CD4-positive, alpha-beta T cell treated with Interleukin-4 for 1 hour (primary cell): Measurements from ENCODE around the gene MYO1E.

Experiments used
- DNase-seq, 2 donors: peaks; one replicate each; pipeline ENCODE4 v3.0.0-alpha.2; 2020 to 2022

Gene MYO1E

GRCh38 chr15:59385171-59385570 is 12.5 kb upstream of the MYO1E start:
- DNase-seq = no peak

- peak in 1 of 2 donors; percentile 30 for DNase-seq
These were observed 11.8 kb upstream of the MYO1E start for GRCh38 chr15:59384507-59384906.

- no peak for DNase-seq
These were observed 8.4 kb upstream of the MYO1E start for GRCh38 chr15:59380902-59381610.

GRCh38 chr15:59379531-59379930 is 6.9 kb upstream of the MYO1E start:
- DNase-seq = no peak

- no peak for DNase-seq
These were observed 6.2 kb upstream of the MYO1E start for GRCh38 chr15:59378855-59379254.

GRCh38 chr15:59377924-59378323 is 5.3 kb upstream of the MYO1E start:
- DNase-seq = no peak

GRCh38 chr15:59376733-59377132 is 4.1 kb upstream of the MYO1E start:
- no peak for DNase-seq

GRCh38 chr15:59373215-59373614 is 544 bp upstream of the MYO1E start:
- no peak for DNase-seq

- no peak for DNase-seq
These were observed 966 bp downstream of the MYO1E start for GRCh38 chr15:59371458-59372351.

GRCh38 chr15:59369597-59369996 is 3.1 kb downstream of the MYO1E start:
- no peak for DNase-seq

- no peak for DNase-seq
These were observed 5.6 kb downstream of the MYO1E start for GRCh38 chr15:59367022-59367451.

GRCh38 chr15:59366333-59367021 is 6.2 kb downstream of the MYO1E start:
- DNase-seq = no peak

GRCh38 chr15:59364248-59364647 is 8.4 kb downstream of the MYO1E start:
- DNase-seq = no peak

GRCh38 chr15:59362331-59362730 is 10.3 kb downstream of the MYO1E start:
- DNase-seq = no peak

- no peak for DNase-seq
These were observed 11.8 kb downstream of the MYO1E start for GRCh38 chr15:59360896-59361295.

- no peak for DNase-seq
These were observed 12.4 kb downstream of the MYO1E start for GRCh38 chr15:59360305-59360704.

GRCh38 chr15:59355730-59356129 is 16.9 kb downstream of the MYO1E start:
- DNase-seq = no peak

- no peak for DNase-seq
These were observed 18.1 kb downstream of the MYO1E start for GRCh38 chr15:59354417-59355031.

GRCh38 chr15:59353994-59354416 is 18.7 kb downstream of the MYO1E start:
- no peak for DNase-seq

GRCh38 chr15:59352683-59353082 is 20.0 kb downstream of the MYO1E start:
- DNase-seq = no peak

GRCh38 chr15:59352189-59352588 is 20.5 kb downstream of the MYO1E start:
- DNase-seq = no peak

GRCh38 chr15:59350421-59350732 is 22.3 kb downstream of the MYO1E start:
- DNase-seq = no peak
